ENCODE data around the gene PHKG2.

DNA sequence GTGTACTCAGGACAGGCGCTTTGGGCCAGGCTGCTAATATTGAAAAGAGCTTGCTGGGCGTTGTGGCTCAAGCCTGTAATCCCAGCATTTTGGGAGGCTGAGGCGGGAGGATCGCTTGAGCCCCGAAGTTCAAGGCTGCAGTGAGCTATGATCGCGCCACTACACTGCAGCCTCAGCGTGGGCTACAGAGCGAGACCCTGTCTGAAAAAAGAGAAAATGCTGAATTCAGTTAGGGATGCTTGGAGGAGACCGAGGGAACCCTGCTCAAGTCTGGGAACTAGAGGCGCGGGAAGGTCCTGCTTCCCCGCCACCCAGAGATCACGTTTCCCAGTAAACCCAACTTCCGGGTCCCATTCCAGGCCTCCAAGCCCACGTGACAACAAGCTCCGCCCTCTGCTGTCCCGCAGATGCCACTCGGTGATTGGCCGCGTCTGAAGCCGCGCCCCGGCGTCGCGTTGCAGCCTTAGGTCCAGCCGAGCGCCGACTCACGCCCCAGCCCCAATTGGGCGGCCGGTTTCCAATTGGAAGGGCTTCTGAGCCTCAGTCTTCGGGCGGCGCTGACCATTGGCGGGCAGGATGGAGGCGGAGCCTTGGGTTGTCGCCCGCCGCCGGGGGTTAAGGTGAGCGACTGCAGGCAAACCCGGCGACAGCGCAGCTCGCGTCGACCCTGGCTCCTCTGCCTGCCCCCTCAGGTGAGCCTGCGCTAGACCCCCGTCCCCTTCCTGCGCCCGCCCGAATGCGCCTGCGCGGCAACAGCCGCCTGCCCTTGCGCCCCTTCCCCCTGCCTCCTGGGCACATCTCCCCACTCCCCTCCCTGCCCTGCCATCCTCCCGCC is at the start of gene PHKG2:
- TF ChIP-seq, protein P1, sequence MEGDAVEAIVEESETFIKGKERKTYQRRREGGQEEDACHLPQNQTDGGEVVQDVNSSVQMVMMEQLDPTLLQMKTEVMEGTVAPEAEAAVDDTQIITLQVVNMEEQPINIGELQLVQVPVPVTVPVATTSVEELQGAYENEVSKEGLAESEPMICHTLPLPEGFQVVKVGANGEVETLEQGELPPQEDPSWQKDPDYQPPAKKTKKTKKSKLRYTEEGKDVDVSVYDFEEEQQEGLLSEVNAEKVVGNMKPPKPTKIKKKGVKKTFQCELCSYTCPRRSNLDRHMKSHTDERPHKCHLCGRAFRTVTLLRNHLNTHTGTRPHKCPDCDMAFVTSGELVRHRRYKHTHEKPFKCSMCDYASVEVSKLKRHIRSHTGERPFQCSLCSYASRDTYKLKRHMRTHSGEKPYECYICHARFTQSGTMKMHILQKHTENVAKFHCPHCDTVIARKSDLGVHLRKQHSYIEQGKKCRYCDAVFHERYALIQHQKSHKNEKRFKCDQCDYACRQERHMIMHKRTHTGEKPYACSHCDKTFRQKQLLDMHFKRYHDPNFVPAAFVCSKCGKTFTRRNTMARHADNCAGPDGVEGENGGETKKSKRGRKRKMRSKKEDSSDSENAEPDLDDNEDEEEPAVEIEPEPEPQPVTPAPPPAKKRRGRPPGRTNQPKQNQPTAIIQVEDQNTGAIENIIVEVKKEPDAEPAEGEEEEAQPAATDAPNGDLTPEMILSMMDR (IDR thresholded peaks at IDR 0.05; ENCODE audit: low read length), result no peak
- no peak for TF ChIP-seq EZH2 (optimal IDR thresholded peaks at IDR 0.05; ENCODE audit: low read depth, low read length)
